GM06990 (cell line): ENCODE measurements around the gene ATP5F1D.

Experiments
- DNase-seq: peaks from one replicate; pipeline ENCODE4 v3.0.0-alpha.2; 2011; ENCODE audit not compliant: insufficient read length; ENCODE audit errors: extremely low read depth
- H3K27me3 ChIP-seq: replicated peaks from 2 replicates; pipeline ENCODE4 v1.6.0; 2011; ENCODE audit warnings: low read length; ENCODE audit not compliant: control insufficient read depth, insufficient read depth
- H3K36me3 ChIP-seq: 2 replicates; pipeline ENCODE4 v1.5.1; 2011; ENCODE audit warnings: low read length; ENCODE audit not compliant: control insufficient read depth, insufficient read depth
- H3K4me3 ChIP-seq: replicated peaks from 2 replicates; pipeline ENCODE4 v1.5.1; 2011; ENCODE audit warnings: low read depth, mild to moderate bottlenecking, control low read depth, low read length
- TF ChIP-seq, protein P1 (sequence below): IDR thresholded peaks from 2 replicates; pipeline ENCODE4 v1.5.1; 2011; ENCODE audit warnings: low read length, control low read depth, mild to moderate bottlenecking, inconsistent platforms; ENCODE audit not compliant: insufficient read depth, poor library complexity, severe bottlenecking

ATP5F1D gene

DNA sequence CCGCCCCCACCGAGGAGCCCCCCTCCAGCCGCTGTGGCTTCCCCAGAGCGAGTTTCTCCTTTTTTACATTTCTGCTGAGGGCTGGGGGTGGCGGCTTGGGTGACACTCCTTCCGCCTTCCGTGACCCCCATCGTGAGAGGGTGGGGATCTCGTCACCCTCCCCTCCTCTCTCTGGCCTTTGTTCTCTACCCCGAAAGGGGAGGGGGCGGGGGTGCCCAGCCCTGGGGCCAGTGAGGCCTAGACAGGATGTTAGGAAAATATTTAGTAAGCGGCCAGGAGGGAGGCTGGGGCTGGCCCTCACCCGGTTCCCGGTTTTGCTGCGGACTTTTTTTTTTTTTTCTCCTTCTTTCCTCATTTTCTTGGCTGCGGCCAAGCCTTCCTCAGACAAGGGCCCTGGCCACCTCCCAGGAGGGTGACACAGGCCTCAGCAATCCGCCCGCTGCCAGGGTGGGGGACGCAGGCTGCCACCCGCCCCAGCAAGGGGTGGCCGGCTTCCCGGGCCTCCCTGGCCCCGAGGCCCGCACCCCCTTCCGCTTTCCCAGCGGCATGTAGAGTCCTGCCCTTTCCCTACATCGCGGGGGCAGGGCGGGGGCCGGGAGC is 10.8 kb downstream of the ATP5F1D start:
- TF ChIP-seq, protein P1, sequence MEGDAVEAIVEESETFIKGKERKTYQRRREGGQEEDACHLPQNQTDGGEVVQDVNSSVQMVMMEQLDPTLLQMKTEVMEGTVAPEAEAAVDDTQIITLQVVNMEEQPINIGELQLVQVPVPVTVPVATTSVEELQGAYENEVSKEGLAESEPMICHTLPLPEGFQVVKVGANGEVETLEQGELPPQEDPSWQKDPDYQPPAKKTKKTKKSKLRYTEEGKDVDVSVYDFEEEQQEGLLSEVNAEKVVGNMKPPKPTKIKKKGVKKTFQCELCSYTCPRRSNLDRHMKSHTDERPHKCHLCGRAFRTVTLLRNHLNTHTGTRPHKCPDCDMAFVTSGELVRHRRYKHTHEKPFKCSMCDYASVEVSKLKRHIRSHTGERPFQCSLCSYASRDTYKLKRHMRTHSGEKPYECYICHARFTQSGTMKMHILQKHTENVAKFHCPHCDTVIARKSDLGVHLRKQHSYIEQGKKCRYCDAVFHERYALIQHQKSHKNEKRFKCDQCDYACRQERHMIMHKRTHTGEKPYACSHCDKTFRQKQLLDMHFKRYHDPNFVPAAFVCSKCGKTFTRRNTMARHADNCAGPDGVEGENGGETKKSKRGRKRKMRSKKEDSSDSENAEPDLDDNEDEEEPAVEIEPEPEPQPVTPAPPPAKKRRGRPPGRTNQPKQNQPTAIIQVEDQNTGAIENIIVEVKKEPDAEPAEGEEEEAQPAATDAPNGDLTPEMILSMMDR, result no peak
- Histone ChIP-seq H3K4me3 (peak overlapping the region; percentile 94), H3K36me3 (peaks cover 33% of the 10 kb centered on the region), H3K27me3 (no peaks in the 10 kb centered on the region)
- peak; percentile 71 for DNase-seq

DNA sequence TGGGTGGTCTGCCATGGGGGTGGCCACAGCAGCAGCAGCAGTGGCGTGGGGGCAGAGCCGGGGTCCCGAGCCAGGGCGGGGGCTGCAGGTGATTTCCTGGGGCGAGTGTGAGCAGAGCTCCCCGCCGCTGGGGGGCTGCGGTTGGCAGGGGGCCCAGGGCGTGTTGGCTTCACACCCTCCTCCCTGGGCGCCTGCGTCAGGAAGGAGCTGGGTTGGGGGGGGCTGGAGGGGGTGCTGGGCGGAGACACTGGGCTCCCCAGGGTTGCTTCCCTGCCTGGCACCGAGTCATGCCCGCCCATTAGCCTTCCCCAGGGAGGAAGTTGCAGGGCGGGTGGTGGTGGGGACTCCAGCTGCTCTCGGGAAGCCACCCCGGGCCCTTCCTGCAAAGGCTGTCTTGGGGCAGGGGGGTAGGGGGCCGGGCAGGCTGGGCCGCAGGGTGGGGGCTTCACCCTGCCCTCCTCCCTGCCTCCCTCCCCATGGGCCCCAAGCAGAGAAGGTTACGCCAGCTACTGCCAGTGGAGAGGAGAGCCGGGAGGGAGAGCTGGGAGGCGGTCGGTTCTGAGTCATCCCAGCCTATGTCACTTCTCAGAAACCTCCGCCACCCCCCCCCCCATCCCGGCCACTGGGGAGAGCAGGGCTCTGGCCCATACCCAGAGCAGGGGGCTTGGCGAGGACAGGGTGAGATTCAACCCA is 11.4 kb downstream of the ATP5F1D start:
- TF ChIP-seq, protein P1, result peak; percentile 15
- peak; percentile 76 for DNase-seq
- H3K36me3 ChIP-seq, result peaks cover 36% of the 10 kb centered on the region
- H3K4me3 ChIP-seq, result peak overlapping the region; percentile 94
- H3K27me3 ChIP-seq, result no peaks in the 10 kb centered on the region

DNA sequence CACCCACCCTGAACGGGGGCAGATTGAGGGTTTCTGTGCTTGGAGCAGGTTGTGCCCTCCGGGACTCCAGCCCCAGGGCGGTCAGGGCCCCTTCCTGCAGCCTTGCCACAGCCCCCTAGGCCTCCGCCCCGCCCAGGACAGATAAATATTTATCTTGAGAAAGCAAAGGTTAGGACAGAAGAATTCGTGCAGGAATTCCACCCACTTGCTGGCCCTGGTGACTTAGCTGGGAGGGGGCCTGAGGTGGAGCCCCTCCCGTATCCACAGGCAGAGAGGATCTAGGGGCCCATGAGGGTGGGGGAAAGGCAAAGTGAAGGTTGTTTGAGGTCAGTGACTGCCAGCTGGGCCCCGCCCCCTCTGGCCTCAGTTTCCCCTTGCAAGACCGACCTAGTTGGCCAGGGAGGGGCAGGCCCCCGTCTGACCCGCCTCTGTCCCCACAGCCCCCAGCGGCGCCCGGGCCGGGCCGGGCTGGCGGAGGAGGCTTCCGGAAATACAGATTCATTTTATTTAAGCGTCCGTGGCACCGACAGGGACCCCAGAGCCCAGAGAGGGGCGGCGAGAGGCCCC is 12.0 kb downstream of the ATP5F1D start:
- Histone ChIP-seq H3K27me3 (no peaks in the 10 kb centered on the region), H3K36me3 (peaks cover 36% of the 10 kb centered on the region), H3K4me3 (peak overlapping the region; percentile 94)
- TF ChIP-seq, protein P1, result no peak
- DNase-seq, result no peak

DNA sequence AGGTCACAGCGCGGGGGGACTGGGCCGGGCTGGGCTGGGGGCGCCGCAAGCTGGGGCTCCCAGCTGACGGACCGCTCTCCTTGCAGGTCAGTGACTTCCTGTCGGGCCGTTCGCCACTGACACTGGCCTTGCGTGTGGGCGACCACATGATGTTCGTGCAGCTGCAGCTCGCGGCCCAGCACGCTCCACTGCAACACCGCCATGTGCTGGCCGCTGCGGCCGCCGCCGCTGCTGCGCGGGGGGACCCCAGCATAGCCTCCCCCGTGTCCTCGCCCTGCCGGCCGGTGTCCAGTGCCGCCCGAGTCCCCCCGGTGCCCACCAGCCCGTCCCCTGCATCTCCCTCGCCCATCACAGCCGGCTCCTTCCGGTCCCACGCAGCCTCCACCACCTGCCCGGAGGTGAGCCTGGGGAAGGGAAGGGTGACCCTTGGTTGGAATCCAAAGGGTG is 12.6 kb downstream of the ATP5F1D start:
- Histone ChIP-seq H3K27me3 (no peaks in the 10 kb centered on the region), H3K36me3 (peaks cover 36% of the 10 kb centered on the region), H3K4me3 (no peak overlapping the region)

DNA sequence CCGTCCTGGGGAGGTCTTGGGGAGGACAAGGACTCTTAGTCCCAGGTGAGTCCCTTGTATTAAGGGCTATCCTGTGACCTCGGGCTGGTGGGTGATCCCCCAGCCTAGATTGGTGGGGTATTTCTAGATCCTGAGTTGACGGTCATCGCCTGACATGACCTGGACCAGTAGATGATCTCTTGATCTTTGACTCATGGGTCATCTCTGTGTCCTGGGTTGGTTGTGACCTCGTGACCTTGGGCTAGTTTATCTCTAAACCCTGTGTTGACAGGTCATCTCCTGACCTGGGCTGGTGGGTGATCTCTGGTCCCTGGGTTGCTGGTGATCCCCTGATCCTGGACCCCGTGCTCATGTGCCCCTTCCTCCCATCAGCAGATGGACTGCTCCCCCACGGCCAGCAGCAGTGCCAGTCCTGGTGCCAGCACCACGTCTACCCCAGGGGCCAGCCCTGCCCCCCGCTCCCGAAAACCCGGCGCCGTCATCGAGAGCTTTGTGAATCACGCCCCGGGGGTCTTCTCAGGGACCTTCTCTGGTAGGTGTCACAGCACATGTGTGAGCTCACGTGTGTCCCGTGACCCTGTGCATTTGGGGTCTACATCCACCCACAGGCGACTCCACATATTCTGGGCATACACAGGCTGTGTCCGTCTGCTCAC is 13.1 kb downstream of the ATP5F1D start:
- H3K27me3 ChIP-seq, result no peaks in the 10 kb centered on the region
- no peak for DNase-seq
- no peak overlapping the region for H3K4me3 ChIP-seq
- peaks cover 36% of the 10 kb centered on the region for H3K36me3 ChIP-seq
- TF ChIP-seq, protein P1, result no peak

More for the DNA sequence above, 12.6 kb downstream of the ATP5F1D start:
- TF ChIP-seq, protein P1, result no peak
- no peak for DNase-seq
